CD4-positive, alpha-beta T cell treated with Interleukin-6 for 4 hours (primary cell): ENCODE measurements around the gene LITAFD.
"Not testable (repeated sequence)": the region's sequence is repeated elsewhere in the genome, so short reads cannot be mapped to it uniquely, and the experiment has no call there.

Experiments
- DNase-seq: peaks from one replicate; pipeline ENCODE4 v3.0.0-alpha.2; 2020; ENCODE audit warnings: mixed read lengths

LITAFD gene

DNA sequence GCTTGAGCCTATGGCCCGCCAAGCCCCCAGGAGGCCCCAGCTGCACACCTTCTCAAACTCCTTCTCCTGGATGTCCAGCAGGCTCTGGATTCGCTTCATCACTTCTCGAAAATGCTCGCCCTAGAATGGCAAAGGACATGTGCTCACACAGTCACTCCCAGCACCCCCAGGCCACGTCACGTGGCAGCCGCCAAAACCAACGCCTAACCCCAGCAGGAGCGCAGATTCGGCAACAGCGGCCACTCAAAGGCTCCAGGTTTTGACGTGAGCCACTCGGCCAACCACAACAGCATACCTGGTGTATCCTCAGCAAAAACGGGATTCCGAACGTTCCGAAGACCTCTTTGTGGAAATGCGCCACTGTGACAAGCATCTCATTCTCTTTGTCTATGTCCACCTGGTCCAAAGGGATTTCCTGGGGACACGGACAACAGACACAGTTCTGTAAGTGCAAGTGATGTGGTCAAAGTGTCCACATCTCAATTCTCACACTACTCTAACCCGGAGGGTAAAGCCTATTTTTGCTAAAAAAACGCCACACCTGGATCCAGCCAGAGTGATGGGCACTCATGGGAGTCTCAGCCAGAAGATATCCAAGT is 12.7 kb downstream of the LITAFD start:
- DNase-seq, result no peak

DNA sequence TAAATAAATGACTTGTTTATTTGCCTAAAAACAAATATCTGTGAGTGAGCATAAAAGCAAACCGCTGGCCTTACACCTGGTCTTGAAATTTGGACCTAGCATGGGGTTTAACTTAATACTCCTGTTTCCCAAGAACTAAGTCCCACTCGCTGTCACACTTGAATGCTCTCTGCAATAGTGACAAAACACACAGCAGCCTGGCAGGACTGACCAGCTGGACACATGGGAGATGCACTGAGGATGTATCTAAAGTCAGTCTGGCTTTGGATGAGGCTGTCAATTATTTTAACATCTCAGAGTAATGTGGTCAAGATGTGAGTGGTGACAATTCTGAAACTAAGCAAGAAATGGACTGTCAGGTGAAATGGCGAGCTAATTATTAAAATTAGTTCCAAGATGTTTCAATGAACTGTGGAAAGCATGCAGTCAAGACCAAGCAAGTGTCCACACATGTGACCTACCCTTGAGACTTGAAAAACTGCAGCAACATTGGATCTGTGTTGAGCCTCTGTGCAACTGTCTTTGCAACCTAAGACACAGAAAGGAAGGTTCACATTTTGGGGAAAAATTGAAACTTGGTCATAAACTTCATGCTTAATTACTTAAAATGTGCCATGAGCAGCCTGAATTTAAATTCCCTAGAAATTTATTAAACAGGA is 16.6 kb downstream of the LITAFD start:
- no peak for DNase-seq

DNA sequence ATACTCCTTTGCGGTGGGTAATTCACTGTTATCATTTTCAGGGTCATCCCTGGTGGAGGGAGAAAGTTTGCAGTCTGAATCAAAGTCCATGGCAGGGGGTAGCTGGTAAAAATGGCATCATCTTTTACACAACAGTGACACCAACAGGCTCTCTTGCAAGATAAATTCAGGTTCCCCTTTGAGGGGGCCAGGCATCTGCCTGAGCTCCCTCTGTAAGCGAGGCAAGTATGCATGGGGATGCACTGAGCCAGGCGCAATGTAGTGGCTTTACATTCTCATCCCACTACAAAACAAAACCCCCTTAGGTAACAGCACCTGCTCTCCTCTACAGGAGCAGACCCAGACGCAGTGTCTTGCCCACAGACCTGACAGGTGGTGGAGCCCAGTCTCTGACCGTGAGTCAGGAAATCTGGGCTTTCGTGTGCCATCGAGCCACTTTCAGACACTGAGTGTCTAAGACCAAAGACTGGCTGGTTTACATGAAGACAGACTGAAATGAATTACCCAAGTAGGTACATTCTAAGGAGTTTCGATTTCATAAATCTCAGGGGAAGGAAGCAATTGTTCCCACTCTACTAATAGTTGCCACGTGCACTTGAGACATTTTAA is 17.7 kb downstream of the LITAFD start:
- no peak for DNase-seq

DNA sequence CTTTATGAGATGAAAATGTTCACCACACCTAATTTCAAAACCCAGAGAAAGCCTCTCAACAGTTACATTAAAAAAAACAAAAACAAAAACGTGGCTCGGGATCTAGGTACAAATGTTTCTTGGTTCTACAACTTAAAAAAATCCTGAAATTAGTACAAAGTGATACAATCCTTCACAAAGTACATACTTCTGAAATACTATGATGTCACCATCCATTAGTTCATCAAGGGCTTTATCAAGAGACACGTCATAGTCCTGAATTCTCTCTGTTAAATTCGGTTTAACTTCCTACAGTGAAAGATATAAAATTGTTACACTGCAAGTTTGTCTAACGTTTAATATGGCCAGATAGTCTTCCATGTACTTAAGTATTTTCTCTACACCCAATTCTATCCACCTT is 18.2 kb downstream of the LITAFD start:
- no peak for DNase-seq

DNA sequence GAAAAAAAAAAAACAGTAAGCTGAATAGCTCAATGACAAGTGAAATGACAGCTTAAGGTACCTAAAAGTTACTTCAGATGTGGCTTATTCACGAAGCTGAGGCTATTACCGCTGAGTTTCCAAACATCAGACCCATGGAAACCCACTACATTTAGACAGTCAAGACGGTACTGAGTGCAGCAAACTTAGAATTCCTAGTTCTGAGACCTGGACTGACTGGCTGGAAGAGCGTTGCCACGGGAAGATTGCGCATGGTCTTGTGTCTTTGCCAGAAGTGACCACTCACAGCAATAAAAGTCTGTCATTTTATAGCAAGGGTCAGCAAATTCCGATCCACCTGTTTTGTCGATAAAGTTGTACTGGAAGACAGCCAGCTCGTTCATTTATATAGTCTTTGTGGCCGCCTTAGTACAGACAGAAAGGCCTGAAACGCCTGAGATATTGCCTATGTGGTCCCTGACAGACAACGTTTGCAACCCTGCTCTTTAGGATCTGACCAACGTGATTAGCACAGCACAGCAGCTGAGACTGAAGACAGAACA is 19.2 kb downstream of the LITAFD start:
- DNase-seq, result no peak

DNA sequence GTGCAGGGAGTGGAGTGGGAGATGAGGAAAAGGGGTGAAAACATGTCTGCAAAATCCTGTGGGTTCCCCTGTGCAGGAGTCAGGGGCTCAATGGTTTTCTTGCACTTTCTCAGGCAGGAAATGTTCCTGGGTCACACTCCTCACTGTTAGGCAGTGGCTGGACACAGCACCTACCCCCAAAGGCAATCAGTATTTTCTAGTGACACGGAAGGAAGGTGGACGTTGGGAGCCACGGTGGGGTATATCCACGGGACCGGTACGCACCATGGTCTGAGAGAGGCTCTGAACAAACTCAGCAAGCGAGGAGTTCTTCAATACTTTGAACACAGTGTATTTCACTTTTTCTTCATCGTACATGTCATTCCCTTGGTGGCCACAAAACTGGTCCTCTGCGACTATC is 20.9 kb downstream of the LITAFD start:
- no peak for DNase-seq

DNA sequence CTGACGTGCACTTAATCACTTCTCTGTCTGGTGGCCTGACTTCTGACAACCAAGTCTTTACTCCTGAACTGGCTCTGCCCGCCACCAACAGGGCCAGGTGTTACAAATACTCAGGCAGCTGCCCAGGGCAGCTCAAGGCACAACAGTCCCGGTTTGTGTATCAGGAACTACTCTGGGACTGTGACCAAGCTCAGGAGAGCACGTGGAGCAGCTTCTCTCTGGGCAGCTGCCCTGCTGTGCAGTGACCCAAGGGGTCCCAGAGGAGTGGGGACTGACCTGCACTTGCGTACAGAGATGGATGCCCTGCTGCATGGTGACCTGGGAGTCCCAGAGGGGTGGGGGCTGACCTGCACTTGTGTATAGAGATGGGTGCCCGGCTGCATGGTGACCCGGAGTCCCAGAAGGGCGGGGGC is 21.9 kb downstream of the LITAFD start:
- DNase-seq, result no peak

DNA sequence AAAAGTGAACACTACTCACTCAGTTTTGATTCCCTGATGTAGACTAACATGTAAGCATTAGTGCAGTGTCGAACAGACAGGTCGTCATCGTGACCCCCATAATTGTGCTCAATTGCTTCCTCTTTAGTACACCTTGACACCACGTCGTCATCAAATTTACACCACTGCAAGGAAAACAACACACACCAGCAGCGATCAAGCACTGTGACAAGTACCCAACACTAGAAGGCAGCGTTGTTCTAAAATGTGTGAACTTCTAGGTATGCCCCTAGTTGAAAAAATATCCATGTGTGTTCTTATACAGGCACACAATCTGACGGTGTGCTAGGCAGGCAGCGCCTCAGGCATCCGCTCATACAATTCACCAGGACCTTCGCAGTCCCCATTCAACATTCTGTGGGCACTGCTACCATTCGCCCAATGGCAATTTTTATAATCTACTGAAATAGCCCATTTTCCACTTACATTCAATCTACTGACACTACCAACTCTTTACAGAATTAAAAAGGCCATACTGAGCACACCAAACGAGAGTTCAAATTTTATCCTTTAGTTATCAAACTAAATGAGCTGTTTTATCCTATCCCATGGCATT is 23.1 kb downstream of the LITAFD start:
- no peak for DNase-seq

DNA sequence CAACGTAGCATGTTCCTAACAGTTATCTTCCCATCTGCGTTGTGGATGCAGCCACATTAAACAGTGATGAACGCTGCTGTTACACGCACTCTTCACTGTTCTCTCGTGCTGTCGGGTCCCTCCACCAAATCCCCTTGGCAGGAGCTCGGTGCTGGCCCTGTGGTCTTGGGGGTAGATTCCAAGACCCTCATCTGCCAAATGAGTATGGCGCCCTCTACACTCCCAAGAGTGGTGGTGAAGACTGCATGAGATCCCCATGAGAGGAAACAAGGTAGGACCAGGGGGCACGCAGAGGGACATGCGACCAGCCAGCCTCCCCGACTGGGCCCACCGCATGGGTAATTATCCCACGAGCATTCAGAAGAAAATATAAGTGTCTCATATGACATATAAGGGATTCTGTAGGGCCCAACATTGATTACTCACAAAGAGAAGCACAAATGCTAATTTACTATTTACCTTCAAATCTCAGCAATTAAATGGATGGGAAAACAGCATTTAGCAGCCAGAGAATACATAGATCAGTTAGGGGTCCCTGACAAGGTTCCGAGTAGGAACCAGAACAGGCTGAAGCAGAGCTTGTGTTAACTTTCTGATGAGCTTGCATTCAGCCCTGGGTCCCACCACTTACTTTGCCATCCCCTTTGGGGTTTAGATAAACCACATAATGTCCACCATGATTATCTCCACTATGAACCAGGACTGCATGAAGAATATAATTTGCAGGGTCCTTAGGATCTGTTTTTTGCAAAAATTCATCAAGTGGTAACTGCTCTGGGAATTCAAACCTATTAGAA is 23.8 kb downstream of the LITAFD start:
- no peak for DNase-seq

DNA sequence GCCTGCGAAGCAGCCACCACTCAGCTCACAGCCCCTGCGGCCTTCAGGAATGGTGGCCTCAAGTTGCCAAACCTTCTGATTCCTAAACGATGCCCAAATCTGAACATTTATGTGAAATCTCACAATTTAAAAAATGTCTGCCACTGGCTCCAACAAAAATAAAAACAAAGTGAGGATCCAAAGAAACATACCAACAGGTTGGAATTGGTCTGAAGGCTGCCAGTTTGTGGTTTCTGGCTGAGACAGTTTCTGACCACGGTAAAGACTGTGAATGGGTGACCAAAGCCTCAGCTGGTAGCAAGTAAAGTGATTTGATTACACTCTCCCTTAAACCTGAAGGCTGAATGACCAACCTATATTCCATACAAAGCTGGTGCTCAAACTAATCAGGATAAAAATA is 24.9 kb downstream of the LITAFD start:
- DNase-seq, result no peak

DNA sequence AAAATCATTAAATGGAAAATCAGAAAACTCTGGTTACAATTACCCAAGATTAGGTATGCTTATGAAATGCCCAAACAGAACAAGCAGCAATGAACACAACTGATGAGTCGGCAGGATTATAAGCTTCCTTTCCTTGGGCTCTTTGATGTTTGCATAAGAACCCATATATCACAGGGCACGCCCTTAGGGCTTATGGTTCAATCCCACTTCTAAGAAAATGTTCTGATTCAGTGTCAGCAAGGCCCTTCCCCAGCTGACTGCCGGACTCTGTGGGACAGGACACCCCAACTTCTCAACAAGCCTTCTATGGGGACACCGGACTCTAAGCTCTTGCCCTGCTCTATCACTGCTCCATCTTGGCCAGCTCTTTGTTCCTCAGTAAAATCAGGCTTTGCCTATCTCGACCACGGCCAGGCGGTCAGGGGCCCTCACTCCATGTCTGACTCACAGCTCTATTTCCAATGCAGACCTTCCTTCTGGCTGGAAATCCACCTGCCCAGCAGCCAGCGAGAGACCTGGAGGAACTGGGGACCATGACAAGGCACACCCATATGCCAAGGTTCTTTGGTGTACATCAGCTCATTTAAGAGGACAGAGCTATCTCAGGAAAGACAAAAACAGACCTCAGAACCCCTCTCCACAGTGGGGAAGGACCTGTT is 26.8 kb downstream of the LITAFD start:
- DNase-seq, result no peak

DNA sequence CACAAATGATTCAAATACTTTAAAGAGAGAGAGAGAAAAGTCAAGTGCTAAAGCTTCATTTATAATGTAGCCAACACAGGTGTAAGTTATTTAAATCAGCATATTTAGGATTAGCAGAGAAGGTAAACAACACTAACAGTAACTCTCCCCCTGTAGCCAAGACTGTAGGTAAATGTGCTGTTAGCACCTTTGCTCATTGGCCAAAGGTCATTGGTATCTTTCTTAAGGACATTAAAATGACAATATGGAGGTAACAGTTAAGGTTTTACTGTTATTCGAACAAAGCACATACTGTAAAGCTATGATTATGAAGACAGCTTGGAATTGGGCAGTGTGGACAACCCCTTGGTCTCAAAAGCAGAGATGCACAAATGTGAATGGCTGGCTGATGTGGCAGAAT is 28.7 kb downstream of the LITAFD start:
- no peak for DNase-seq

DNA sequence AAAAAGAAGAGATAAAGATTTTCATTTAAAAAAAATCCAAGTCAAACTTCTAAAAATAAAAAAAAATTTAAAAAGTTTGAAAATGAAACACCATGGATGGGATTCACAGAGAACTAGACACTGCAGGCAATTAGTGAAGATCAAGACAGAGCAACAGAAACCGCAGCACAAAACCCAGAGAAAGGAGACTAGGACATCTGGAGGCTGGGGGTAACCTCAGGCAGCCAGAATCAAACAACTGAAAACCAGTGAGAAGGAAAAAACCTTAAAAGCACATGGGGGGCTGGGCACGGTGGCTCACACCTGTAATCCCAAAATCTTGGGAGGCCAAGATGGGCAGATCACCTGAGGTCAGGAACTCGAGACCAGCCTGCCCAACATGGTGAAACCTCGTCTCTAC is 30.6 kb downstream of the LITAFD start:
- no peak for DNase-seq

DNA sequence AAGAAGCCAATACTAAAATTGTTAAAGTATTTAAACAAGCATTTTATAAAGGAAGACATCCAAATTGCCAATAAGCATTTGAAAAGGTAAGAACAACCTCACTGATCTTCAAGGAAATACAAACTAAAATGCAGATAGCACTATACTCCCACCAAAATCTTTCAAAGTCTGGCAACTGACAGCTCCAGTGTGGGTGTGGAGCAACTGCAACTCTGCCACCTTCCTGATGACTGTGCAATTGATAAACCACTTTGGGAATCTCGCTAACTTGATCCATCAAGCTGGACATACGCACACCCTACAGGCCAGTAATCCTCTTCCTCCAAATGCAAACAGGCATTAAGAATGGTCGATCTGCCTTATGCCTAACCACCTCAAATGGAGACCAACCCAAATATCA is 31.9 kb downstream of the LITAFD start:
- DNase-seq, result no peak

DNA sequence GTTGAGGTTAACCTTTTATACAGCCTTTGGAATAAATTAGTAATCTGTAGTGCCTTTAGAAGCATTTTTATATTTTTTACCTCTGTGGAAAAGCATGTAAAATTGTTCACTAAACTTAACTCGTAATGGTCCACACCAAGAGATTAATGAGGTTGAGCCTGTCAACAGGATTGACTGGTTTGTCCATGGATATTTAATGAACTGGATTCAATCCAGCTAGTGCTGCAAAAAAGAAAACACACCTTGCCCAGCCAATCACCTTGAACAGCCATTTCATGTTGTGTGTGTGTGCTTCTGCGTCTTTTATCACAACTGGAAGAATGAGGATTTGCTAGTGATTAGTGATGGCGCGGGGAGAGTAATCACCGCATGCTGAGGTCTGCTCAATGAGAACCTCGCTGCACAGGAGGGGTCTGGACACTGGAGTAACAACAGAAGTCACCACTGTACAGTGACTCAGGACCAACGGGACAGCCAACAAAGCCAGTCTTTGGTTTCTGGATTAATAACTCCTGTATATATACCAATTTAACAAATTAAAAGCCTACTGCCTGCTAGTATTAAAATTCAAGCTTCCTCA is 33.7 kb downstream of the LITAFD start:
- no peak for DNase-seq

DNA sequence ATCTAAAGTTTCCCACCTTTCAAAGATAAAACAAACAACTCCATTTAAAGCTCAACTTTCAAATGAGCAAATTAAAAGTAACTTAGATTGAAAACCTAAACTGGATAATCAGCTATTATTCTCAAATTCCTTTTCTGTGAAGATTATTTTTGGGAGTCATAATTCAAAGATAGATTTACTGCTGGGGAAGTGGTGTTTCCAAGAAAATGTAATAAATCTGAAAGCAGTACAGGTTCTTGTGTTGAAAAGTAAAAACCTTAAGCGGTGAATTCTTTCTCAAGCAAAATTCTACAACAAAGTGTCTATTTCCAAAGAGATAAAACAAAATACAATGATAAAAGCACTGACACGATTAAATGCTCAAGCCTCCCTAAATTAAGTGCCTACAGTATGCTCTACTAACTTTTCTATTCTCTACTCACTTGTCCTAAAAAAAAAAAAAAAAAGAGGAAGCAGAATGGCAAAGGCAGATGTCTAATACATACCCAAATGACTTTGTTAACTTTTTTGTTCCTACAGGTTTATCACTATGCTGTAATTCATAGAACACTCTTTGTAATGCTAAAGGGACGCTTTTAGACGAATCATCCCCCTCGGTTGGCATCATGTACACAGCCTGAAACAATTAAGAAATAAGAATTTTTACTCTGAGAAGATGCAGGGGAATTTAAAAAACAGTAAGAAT is 34.5 kb downstream of the LITAFD start:
- no peak for DNase-seq

DNA sequence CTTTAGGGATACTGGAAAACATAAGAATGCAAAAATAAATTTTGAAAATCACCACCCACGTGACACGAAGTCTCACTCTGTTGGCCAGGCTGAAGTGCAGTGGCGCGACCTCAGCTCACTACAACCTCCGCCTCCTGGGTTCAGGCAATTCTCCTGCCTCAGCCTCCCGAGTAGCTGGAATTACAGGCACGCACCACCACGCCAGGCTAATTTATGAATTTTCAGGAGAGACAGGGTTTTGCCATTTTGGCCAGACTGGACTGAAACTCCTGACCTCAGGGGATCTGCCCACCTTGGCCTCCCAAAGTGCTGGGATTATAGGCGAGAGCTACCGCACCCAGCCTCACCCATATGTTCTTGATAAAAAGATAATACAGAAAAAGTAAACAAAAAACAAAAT is 35.2 kb downstream of the LITAFD start:
- not testable (repeated sequence) for DNase-seq

DNA sequence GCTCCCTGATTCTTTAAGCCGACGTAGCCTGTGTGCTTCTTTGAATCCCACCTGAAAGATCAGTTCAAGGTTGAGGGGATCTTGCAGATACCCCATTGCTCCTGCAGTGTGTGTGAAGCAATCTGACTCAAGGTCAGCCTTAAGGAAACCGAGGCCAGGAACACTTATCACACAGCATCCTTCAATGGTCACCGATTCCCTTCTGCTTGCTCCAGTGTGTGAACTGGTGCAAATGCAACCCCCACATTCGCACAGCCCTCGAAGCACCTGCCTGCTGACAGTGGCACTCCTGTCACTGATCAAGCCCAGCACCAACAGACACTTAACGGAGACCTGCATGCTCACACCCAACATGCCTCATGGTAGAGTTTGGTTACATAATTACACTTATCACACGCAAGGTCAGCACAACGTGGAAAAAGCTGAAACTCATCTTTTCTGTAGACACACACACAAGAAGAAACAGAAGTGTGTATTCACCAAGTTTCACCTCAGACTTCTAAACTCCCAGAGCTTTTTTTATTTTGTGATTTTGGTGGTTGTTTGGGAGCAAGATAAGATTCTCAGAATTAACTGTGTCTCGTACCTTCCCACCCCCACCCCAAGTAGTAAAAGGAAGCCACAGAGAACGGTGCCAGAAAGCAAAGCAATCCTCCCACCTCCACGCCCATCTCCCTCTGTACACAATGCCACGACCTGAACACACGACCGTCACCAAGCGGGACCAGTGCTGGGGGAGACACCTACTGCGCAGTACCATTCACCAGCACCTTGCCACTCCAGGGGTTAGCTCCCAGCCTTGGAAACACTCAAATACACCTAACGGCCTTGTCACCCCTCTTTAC is 37.2 kb downstream of the LITAFD start:
- DNase-seq, result no peak

DNA sequence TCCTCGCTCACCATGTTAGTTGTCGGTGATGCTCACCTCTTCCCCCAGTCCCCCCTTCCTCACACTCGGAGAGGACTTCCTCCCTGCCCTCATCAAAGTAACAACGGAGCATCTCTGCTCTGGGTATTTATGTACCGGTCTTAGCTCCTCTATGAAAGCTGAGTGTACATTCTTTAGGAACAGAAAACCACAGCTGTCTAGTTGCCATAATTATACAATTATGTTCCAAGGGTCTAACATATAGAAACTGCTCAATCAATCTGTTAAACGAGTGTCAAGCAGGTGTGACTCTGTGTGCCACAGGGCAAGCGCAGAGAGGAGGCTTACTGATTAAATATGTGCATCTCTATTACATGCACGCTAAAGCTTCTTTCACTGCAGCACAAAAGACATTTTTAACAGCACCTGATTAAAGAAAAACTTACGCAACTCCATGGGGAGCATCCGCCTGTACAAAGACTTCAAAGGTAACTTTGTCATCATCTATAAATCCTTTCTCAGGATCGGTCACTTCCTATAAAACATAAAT is 37.8 kb downstream of the LITAFD start:
- DNase-seq, result peak; percentile 19

DNA sequence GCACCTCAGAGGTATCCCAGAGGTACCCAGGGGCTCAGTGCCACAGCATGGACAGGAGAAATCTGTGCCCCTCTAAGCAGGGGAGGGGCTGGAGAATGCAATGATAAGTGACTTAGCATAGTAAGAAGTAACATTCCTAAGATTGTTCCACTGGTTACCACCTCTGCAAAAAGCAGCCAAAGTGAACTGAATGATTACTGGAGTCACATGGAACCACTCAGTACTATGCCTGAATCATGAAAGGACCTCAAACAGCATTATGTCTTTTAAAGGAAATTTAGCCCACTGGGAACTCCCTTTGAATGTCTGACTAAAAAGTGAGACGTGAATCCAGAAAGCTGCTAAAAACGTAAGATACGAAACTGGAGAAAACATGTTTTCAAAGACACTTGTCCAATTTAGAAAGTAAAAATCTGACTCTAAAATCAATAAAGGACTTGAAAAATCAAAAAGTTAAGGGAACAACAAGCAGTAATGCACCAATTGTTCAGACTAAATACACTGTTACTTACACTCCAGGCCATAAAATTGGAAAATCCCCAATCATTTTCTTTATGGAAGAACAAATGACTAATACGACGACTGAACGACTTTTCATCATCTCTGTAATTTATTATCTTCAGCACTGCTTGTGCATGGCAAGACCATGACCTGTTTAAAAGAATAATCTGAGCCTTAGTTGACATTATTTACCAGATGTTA is 38.6 kb downstream of the LITAFD start:
- no peak for DNase-seq
